NCI-H2107 (cell line): Measurements from ENCODE around the gene TGFBR2.

Experiments
- DNase-seq: peaks from one replicate; lab custom pipeline; 2025; lab: John Stamatoyannopoulos, UW

Gene TGFBR2

GRCh38 chr3:30673425-30674341 is 67.3 kb downstream of the TGFBR2 start:
- DNase-seq = no peak

GRCh38 chr3:30675006-30675405 is 68.6 kb downstream of the TGFBR2 start:
- DNase-seq = no peak

GRCh38 chr3:30675774-30676173 is 69.4 kb downstream of the TGFBR2 start:
- DNase-seq = no peak

GRCh38 chr3:30676424-30677346 is 70.3 kb downstream of the TGFBR2 start:
- DNase-seq = no peak

GRCh38 chr3:30677347-30677685 is 70.9 kb downstream of the TGFBR2 start:
- DNase-seq = no peak

GRCh38 chr3:30679045-30679444 is 72.6 kb downstream of the TGFBR2 start:
- DNase-seq = no peak

GRCh38 chr3:30680789-30681648 is 74.6 kb downstream of the TGFBR2 start:
- no peak for DNase-seq

GRCh38 chr3:30681649-30682211 is 75.3 kb downstream of the TGFBR2 start:
- no peak for DNase-seq

GRCh38 chr3:30682434-30683155 is 76.2 kb downstream of the TGFBR2 start:
- DNase-seq = no peak

- no peak for DNase-seq
Measured at GRCh38 chr3:30683769-30684168, 77.4 kb downstream of the TGFBR2 start.

- DNase-seq = no peak
Measured at GRCh38 chr3:30684356-30684755, 78.0 kb downstream of the TGFBR2 start.

GRCh38 chr3:30685267-30685667 is 78.9 kb downstream of the TGFBR2 start:
- no peak for DNase-seq

GRCh38 chr3:30686176-30686575 is 79.8 kb downstream of the TGFBR2 start:
- DNase-seq = no peak

GRCh38 chr3:30686799-30687198 is 80.4 kb downstream of the TGFBR2 start:
- no peak for DNase-seq

GRCh38 chr3:30687930-30688570 is 81.6 kb downstream of the TGFBR2 start:
- no peak for DNase-seq

- no peak for DNase-seq
Measured at GRCh38 chr3:30688776-30689641, 82.6 kb downstream of the TGFBR2 start.

GRCh38 chr3:30690199-30690598 is 83.8 kb downstream of the TGFBR2 start:
- DNase-seq = no peak

GRCh38 chr3:30691249-30691880 is 85.0 kb downstream of the TGFBR2 start:
- no peak for DNase-seq

- no peak for DNase-seq
Measured at GRCh38 chr3:30691944-30692343, 85.5 kb downstream of the TGFBR2 start.
